Cardiac muscle cell (in vitro differentiated cells and primary cell): Measurements from ENCODE around the gene FKBP3. TPM values are rescaled to one million over a fixed set of nuclear protein-coding genes. Genes with fewer than 3 reads are reported as not detected.

Experiments
- DNase-seq, 2 donors: peaks; one replicate each; pipeline versions ENCODE4 v3.0.0 to v3.0.0-alpha.2; 2010 to 2017; ENCODE audit warnings: low read depth in 1 of 2, low spot score in 1 of 2
- H3K27ac ChIP-seq: fragments of 200-600 bp; sonication (generic); 2 replicates; pipeline ENCODE4 v1.5.1; 2016
- H3K27me3 ChIP-seq: fragments of 200-600 bp; sonication (generic); 2 replicates; pipeline ENCODE4 v1.6.0; 2016; ENCODE audit warnings: control low read depth
- H3K36me3 ChIP-seq: fragments of 200-600 bp; sonication (generic); 2 replicates; pipeline ENCODE4 v1.5.1; 2016; ENCODE audit warnings: control low read depth
- H3K4me1 ChIP-seq: fragments of 200-600 bp; sonication (generic); 2 replicates; pipeline ENCODE4 v1.8.1; 2017; ENCODE audit warnings: low read depth, mild to moderate bottlenecking, mixed run types
- H3K4me3 ChIP-seq: fragments of 200-600 bp; sonication (generic); 2 replicates; pipeline ENCODE4 v1.5.1; 2016; ENCODE audit warnings: mild to moderate bottlenecking
- H3K9me3 ChIP-seq: fragments of 200-600 bp; sonication (generic); 2 replicates; pipeline ENCODE4 v1.5.1; 2017; ENCODE audit warnings: low read depth, mild to moderate bottlenecking, control low read depth
- CTCF ChIP-seq: IDR thresholded peaks from 2 replicates; pipeline ENCODE4 v1.5.1; 2012; ENCODE audit warnings: low read depth, mild to moderate bottlenecking, low read length
- polyA plus RNA-seq: library from polyadenylated mRNA; unstranded; fragments of >200 nt; fragmentation: Nextera tagmentation; extraction: Ambion mirVana; gene quantifications from 2 replicates; pipeline ENCODE4 v1.2.1, GENCODE V29; 2016
- total RNA-seq: library from RNA; depleted of rRNA; stranded (reverse); fragments of >200 nt; gene quantifications from 2 replicates; pipeline ENCODE4 v1.2.3, GENCODE V29; 2016

The FKBP3 gene
- total and polyA plus RNA-seq, 2 experiments from 2014 or later, result 54.0 to 298 TPM

GRCh38 chr14:45140661-45141187, 6.4 kb upstream of the FKBP3 start:
- no peaks in the 10 kb centered on the region for H3K27me3 ChIP-seq

GRCh38 chr14:45136399-45136798, 2.1 kb upstream of the FKBP3 start:
- TF ChIP-seq CTCF, result no peak
- DNase-seq, result no peak
- Histone ChIP-seq H3K36me3 (no peaks in the 10 kb centered on the region), H3K27me3 (no peaks in the 10 kb centered on the region), H3K4me3 (peak overlapping the region; percentile 82), H3K4me1 (peaks cover 20% of the 10 kb centered on the region), H3K9me3 (no peaks in the 10 kb centered on the region), H3K27ac (peak overlapping the region; percentile 72)

More at GRCh38 chr14:45140661-45141187, 6.4 kb upstream of the FKBP3 start:
- Histone ChIP-seq H3K4me3 (no peak overlapping the region), H3K4me1 (peaks cover 20% of the 10 kb centered on the region), H3K36me3 (no peaks in the 10 kb centered on the region), H3K9me3 (no peaks in the 10 kb centered on the region), H3K27ac (no peak overlapping the region)
- no peak for DNase-seq
- no peak for TF ChIP-seq CTCF

GRCh38 chr14:45135659-45136395, 1.5 kb upstream of the FKBP3 start, which contains the start of gene FANCM:
TSS of gene FANCM (plus strand) at chr14:45135930. CDS start at chr14:45136032, 102 bp downstream.
- Histone ChIP-seq H3K4me1 (peaks cover 24% of the 10 kb centered on the region), H3K36me3 (no peaks in the 10 kb centered on the region), H3K27ac (peak within 1 kb of the TSS; percentile 99), H3K4me3 (peak within 1 kb of the TSS; percentile 82), H3K27me3 (no peaks in the 10 kb centered on the region), H3K9me3 (no peaks in the 10 kb centered on the region)
- peak; percentile 97 to 99 for DNase-seq
- no peak for TF ChIP-seq CTCF

DNA sequence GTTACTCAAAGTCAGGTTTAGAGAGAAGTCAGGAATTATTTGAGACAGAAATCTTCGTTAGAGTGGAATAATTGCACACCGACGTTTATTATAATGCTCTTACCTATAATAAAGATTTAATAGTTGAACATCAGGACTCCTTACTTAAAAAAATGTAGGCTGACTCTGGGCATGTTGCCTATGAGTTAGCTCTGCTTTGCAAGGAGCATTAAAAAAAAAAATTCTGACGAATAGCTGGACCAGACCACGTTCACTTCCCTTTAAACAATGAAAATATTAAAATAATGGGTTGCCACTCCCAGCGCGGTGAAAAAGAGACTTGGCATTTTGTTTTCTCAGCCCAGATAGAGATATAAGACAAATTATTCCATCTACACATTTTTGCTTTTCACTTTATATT, 875 bp upstream of the FKBP3 start:
- H3K36me3 ChIP-seq, result no peaks in the 10 kb centered on the region
- H3K4me3 ChIP-seq, result peak overlapping the region; percentile 82
- DNase-seq, result peak; percentile 32 to 49
- peaks cover 31% of the 10 kb centered on the region for H3K4me1 ChIP-seq
- no peak for TF ChIP-seq CTCF
- no peaks in the 10 kb centered on the region for H3K9me3 ChIP-seq
- H3K27ac ChIP-seq, result peak overlapping the region; percentile 99
- no peaks in the 10 kb centered on the region for H3K27me3 ChIP-seq

DNA sequence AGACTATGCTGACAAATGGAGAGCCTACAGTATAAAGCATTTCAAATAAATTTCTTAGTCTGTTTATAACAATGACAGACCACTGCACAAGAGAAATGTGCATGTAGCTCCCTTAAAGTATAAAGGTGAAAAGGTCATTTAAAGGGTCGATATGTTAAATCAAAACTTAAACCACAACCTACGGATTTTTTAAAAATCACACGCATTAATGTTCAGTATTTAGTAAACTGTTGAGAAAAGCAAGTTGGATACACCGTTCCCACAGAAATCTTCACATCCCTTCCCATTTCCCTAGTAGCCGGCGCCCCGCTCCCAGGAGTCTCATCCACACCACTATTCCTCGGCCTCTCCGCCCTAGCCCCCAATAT, 614 bp downstream of the FKBP3 start:
- Histone ChIP-seq H3K36me3 (no peaks in the 10 kb centered on the region), H3K4me3 (peak overlapping the region; percentile 82), H3K4me1 (peaks cover 41% of the 10 kb centered on the region), H3K27me3 (no peaks in the 10 kb centered on the region), H3K9me3 (no peaks in the 10 kb centered on the region), H3K27ac (peak overlapping the region; percentile 99)
- TF ChIP-seq CTCF, result no peak
- DNase-seq, result no peak
